HCT116 (cell line): ENCODE results near the gene ABR. TPM values are rescaled to one million over a fixed set of nuclear protein-coding genes. Genes with fewer than 3 reads are reported as not detected.

Source experiments
- ATAC-seq: fragments of 200-7000 bp; cut with Tn5 transposase; 2 replicates; pipeline ENCODE4 v1.9.1; 2020; ENCODE audit warnings: mild to moderate bottlenecking, moderate library complexity
- BruUV-seq: library from RNA; stranded (reverse); fragments of 400-500 nt; replicated peaks from 2 replicates; lab custom pipeline; 2021; lab: Mats Ljungman, UMichigan
- CTCF ChIA-PET: fragments of 300-600 bp; sonication (Branson Sonifier 250); formaldehyde crosslinking; loops from one replicate; lab custom pipeline; 2021; ENCODE audit warnings: antibody characterized with exemption; lab: Charles Lee
- POLR2A ChIA-PET: fragments of 300-600, 350-600 bp; sonication (Branson Sonifier 250); formaldehyde crosslinking; loops from one replicate; lab custom pipeline; 2021; ENCODE audit warnings: antibody characterized with exemption; lab: Charles Lee
- RAD21 ChIA-PET, 2 experiments: fragments of 300-600 bp; sonication (Branson Sonifier 250); formaldehyde crosslinking; loops; one replicate each; lab custom pipeline; 2023; ENCODE audit warnings: low total read pairs in 2 of 2; ENCODE audit not compliant: uncharacterized antibody in 2 of 2, unreplicated experiment in 2 of 2, low non-redundant PET in 1 of 2; lab: Charles Lee
- DNase-seq: peaks from one replicate; pipeline ENCODE4 v3.0.0-alpha.2; 2010; ENCODE audit warnings: low read depth, low spot score
- H2AFZ ChIP-seq: fragments of 200-600 bp; shearing (Covaris generic), sonication (generic); 2 replicates; pipeline ENCODE4 v1.6.1; 2017; ENCODE audit warnings: low read depth, mixed run types, mixed read lengths, antibody characterized with exemption, low read length; ENCODE audit not compliant: poor library complexity, severe bottlenecking
- H3K27ac ChIP-seq: 2 replicates; pipeline ENCODE4 v1.5.1; 2012; ENCODE audit warnings: low read depth, low read length
- H3K27me3 ChIP-seq: fragments of 200-600 bp; sonication (generic); 2 replicates; pipeline ENCODE4 v1.6.1; 2016; ENCODE audit warnings: mixed run types, low read length, mixed read lengths; ENCODE audit not compliant: insufficient read depth
- H3K36me3 ChIP-seq, 2 experiments: fragments of 200-500 bp in 1 of 2; fragments of 200-600 bp in 1 of 2; sonication (Bioruptor generic) in 1 of 2; sonication (generic) in 1 of 2; 2 replicates each; pipeline versions ENCODE4 v1.5.1 to v1.6.1; 2014 to 2016; ENCODE audit warnings: low read length in 2 of 2, inconsistent platforms in 1 of 2, mixed read lengths in 1 of 2, mixed run types in 1 of 2; ENCODE audit not compliant: insufficient read depth in 2 of 2, control insufficient read depth in 1 of 2
- H3K4me1 ChIP-seq, 2 experiments: fragments of 200-600 bp in 1 of 2; sonication (generic) in 1 of 2; 2 replicates each; pipeline versions ENCODE4 v1.5.1 to v1.6.1; 2012 to 2017; ENCODE audit warnings: low read length in 2 of 2, inconsistent platforms in 1 of 2, mild to moderate bottlenecking in 1 of 2, mixed read lengths in 1 of 2, mixed run types in 1 of 2, moderate library complexity in 1 of 2; ENCODE audit not compliant: insufficient read depth in 2 of 2, control insufficient read depth in 1 of 2
- H3K4me2 ChIP-seq: fragments of 200-600 bp; sonication (generic); 2 replicates; pipeline ENCODE4 v1.6.1; 2017; ENCODE audit warnings: mixed run types, low read length, mixed read lengths
- H3K4me3 ChIP-seq, 2 experiments: fragments of 200-600 bp in 1 of 2; sonication (generic) in 1 of 2; replicated peaks in 1 of 2; 2 replicates each; pipeline ENCODE4 v1.5.1; 2011 to 2016; ENCODE audit warnings: low read length in 2 of 2, control low read depth in 1 of 2, low read depth in 1 of 2, mild to moderate bottlenecking in 1 of 2, mixed read lengths in 1 of 2, mixed run types in 1 of 2
- H3K79me2 ChIP-seq: fragments of 200-600 bp; sonication (generic); 2 replicates; pipeline ENCODE4 v1.6.1; 2017; ENCODE audit warnings: mild to moderate bottlenecking, mixed run types, low read length, moderate library complexity, mixed read lengths; ENCODE audit not compliant: insufficient read depth
- H3K9ac ChIP-seq: fragments of 200-600 bp; sonication (generic); 2 replicates; pipeline ENCODE4 v1.6.1; 2016; ENCODE audit warnings: low read length, mixed read lengths
- H3K9me2 ChIP-seq: fragments of 200-600 bp; sonication (generic), shearing (Covaris generic); 2 replicates; pipeline ENCODE4 v1.6.1; 2017; ENCODE audit warnings: mixed run types, mild to moderate bottlenecking, moderate library complexity; ENCODE audit not compliant: insufficient read depth
- H3K9me3 ChIP-seq, 2 experiments: fragments of 200-500 bp in 1 of 2; fragments of 200-600 bp in 1 of 2; sonication (Bioruptor generic) in 1 of 2; sonication (generic) in 1 of 2; 2 replicates each; pipeline ENCODE4 v1.6.1; 2014 to 2017; ENCODE audit warnings: low read length in 2 of 2, mixed read lengths in 2 of 2, inconsistent platforms in 1 of 2, low read depth in 1 of 2, mild to moderate bottlenecking in 1 of 2, mixed run types in 1 of 2, moderate library complexity in 1 of 2; ENCODE audit not compliant: control insufficient read depth in 1 of 2, insufficient read depth in 1 of 2
- H4K20me1 ChIP-seq: fragments of 200-600 bp; sonication (generic), shearing (Covaris generic); 2 replicates; pipeline ENCODE4 v1.6.1; 2017; ENCODE audit warnings: mixed run types, mild to moderate bottlenecking, moderate library complexity; ENCODE audit not compliant: insufficient read depth
- CBX3 ChIP-seq: IDR thresholded peaks from 2 replicates; pipeline ENCODE4 v1.6.1; 2012; ENCODE audit warnings: low read depth
- CEBPB ChIP-seq: IDR thresholded peaks from 2 replicates; pipeline ENCODE4 v1.6.1; 2012; ENCODE audit warnings: low read depth
- CTCF ChIP-seq, 3 experiments: fragments of 200-600 bp in 1 of 3; sonication (generic) in 1 of 3; IDR thresholded peaks in 2 of 3; conservative IDR thresholded peaks in 1 of 3; 2 replicates each; pipeline ENCODE4 v1.5.1; 2012 to 2017; ENCODE audit warnings: low read depth in 2 of 3, low read length in 2 of 3, antibody characterized with exemption in 1 of 3, borderline replicate concordance in 1 of 3, control low read depth in 1 of 3, mild to moderate bottlenecking in 1 of 3, mixed read lengths in 1 of 3, mixed run types in 1 of 3, moderate library complexity in 1 of 3; ENCODE audit not compliant: insufficient read depth in 1 of 3
- ELF1 ChIP-seq: IDR thresholded peaks from 2 replicates; pipeline ENCODE4 v1.6.1; 2012; ENCODE audit warnings: low read depth, borderline replicate concordance
- EZH2 ChIP-seq: fragments of 200-600 bp; sonication (generic); IDR thresholded peaks from 2 replicates; pipeline ENCODE4 v1.6.1; 2017; ENCODE audit warnings: antibody characterized with exemption, mixed run types
- EZH2phosphoT487 ChIP-seq: fragments of 200-600 bp; IDR thresholded peaks from 2 replicates; pipeline ENCODE4 v1.6.1; 2018; ENCODE audit warnings: antibody characterized with exemption, borderline replicate concordance
- FOSL1 ChIP-seq: IDR thresholded peaks from 2 replicates; pipeline ENCODE4 v1.6.1; 2012; ENCODE audit warnings: low read depth
- JUND ChIP-seq: IDR thresholded peaks from 2 replicates; pipeline ENCODE4 v1.6.1; 2012
- MAX ChIP-seq: IDR thresholded peaks from 2 replicates; pipeline ENCODE4 v1.6.1; 2012
- POLR2A ChIP-seq: IDR thresholded peaks from 2 replicates; pipeline ENCODE4 v1.7.0; 2011; ENCODE audit warnings: borderline replicate concordance; ENCODE audit not compliant: insufficient read depth, insufficient read length; ENCODE audit errors: extremely low read depth
- POLR2AphosphoS5 ChIP-seq: IDR thresholded peaks from 2 replicates; pipeline ENCODE4 v1.6.1; 2011; ENCODE audit warnings: mild to moderate bottlenecking, low read depth, low read length, moderate library complexity
- RAD21 ChIP-seq: IDR thresholded peaks from 2 replicates; pipeline ENCODE4 v1.6.1; 2012; ENCODE audit warnings: low read depth, mild to moderate bottlenecking
- REST ChIP-seq: IDR thresholded peaks from 2 replicates; pipeline ENCODE4 v1.6.1; 2012; ENCODE audit warnings: low read depth
- SIN3A ChIP-seq: IDR thresholded peaks from 2 replicates; pipeline ENCODE4 v1.6.1; 2012; ENCODE audit warnings: low read depth
- SP1 ChIP-seq: IDR thresholded peaks from 2 replicates; pipeline ENCODE4 v1.6.1; 2012; ENCODE audit warnings: low read depth
- TCF7L2 ChIP-seq: IDR thresholded peaks from 2 replicates; pipeline ENCODE4 v1.7.0; 2011; ENCODE audit warnings: borderline replicate concordance, inconsistent platforms; ENCODE audit not compliant: insufficient read depth, insufficient read length; ENCODE audit errors: extremely low read depth
- ZFX ChIP-seq: fragments of 450-650 bp; IDR thresholded peaks from 2 replicates; pipeline ENCODE4 v1.6.1; 2017
- ZNF274 ChIP-seq: fragments of 200-500 bp; sonication (Bioruptor generic); IDR thresholded peaks from 2 replicates; pipeline ENCODE4 v1.6.1; 2014; ENCODE audit warnings: mild to moderate bottlenecking, low read depth, low read length, inconsistent platforms
- intact Hi-C: fragments of 100-400 bp; cut with micrococcal nuclease; formaldehyde crosslinking; loops from 2 replicates; pipeline ENCODE4 v1.10.0; 2022
- total RNA-seq: library from RNA; stranded (reverse); gene quantifications from one replicate; pipeline ENCODE4 v1.2.1, GENCODE V29; 2021; ENCODE audit not compliant: unreplicated experiment

Gene ABR
- total RNA-seq, 1 experiment from 2014 or later = 58.5 TPM

- TF ChIP-seq CTCF (IDR thresholded peaks at IDR 0.05 in 2 of 3, conservative IDR thresholded peaks at IDR 0.05 in 1 of 3; ENCODE audit: borderline replicate concordance in 1 of 3, insufficient read depth in 1 of 3, low read depth in 2 of 3, low read length in 2 of 3) (no peak), CEBPB (no peak), EZH2 (no peak), SP1 (no peak), RAD21 (no peak), TCF7L2 (no peak), EZH2phosphoT487 (no peak)
These were observed 49.1 kb upstream of the ABR start (continued) for GRCh38 chr17:1228781-1229348.

- CTCF ChIA-PET = no interaction called here
- BruUV-seq = no TSS peak
- Histone ChIP-seq H2AFZ (no peak overlapping the region), H3K79me2 (no peaks in the 10 kb centered on the region), H3K4me3 (no peak overlapping the region), H3K4me1 (no peaks in the 10 kb centered on the region), H4K20me1 (no peaks in the 10 kb centered on the region), H3K27me3 (no peaks in the 10 kb centered on the region), H3K27ac (no peak overlapping the region), H3K36me3 (no peaks in the 10 kb centered on the region), H3K9ac (no peak overlapping the region), H3K4me2 (no peak overlapping the region), H3K9me3 (no peaks in the 10 kb centered on the region), H3K9me2 (no peaks in the 10 kb centered on the region)
- POLR2A ChIA-PET = no interaction called here
- intact Hi-C loops = no loop called here
- DNase-seq = no peak
- ATAC-seq = no peak
- RAD21 ChIA-PET = no interaction called here
- no peak for TF ChIP-seq POLR2AphosphoS5
- no peak for TF ChIP-seq JUND
- TF ChIP-seq POLR2A = no peak
- no peak for TF ChIP-seq ZFX
- TF ChIP-seq ZNF274 = no peak
- no peak for TF ChIP-seq REST
- TF ChIP-seq CBX3 = no peak
- no peak for TF ChIP-seq MAX
- TF ChIP-seq SIN3A = no peak
- TF ChIP-seq FOSL1 = no peak
- no peak for TF ChIP-seq ELF1
- TF ChIP-seq SP1 = no peak
These were observed 48.4 kb upstream of the ABR start for GRCh38 chr17:1227917-1228780.
